ENCODE results near the gene CD40.
A peak's percentile ranks its signal among the peaks of the same experiment; 100 is the strongest.

Gene CD40

DNA sequence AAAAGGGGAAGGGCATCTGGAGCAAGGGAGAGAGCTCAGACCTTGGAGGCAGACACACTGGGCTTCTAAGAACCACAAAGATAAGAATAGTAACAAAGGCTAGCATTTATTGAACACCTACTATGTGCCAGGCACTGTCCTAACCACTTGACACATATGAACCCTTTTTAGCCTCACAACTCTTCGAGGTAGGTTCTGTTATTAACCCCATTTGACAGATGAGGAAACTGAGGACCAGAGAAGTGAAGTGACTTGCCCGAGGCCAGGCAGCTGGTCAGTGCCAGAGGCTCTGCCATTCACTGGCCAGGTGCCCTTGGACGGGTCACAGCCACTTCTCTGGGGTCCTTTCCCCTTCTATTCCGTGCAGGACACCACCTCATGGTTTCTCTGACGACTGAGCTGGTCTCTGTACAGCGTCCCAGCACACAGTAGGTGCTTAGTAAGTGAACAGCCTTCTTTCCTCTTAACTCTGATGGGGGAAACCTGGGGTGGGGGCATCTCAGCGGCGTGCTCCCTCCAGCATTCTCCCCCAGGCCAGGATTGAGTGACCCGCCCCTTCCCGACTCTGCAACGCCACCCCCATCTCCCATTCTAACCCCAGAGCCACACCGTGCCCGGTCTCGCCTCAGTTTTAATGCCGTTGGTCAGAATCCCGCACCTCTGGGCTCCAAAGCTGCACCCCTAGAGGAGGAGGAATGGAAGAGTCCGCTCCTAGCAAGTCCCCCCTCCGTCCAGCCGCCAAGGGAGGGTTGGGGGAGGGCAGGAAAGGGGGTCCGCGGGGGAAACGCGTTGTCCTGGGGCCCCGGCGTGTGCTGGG, 55.7 kb downstream of the CD40 start:
- no peak for TF ChIP-seq CTCF (IDR thresholded peaks at IDR 0.05; ENCODE audit: borderline replicate concordance, control extremely low read depth, extremely low read depth, insufficient read depth, missing control alignments)
- no peak for DNase-seq (ENCODE audit: low spot score)
- in situ Hi-C loops (cut with MboI; ENCODE audit: low sequenced_read_pairs, unreplicated experiment) = no loop called here

- in situ Hi-C loops (cut with MboI; ENCODE audit: low sequenced_read_pairs, unreplicated experiment) = no loop called here
- DNase-seq (ENCODE audit: low spot score) = peak; percentile 93
- peak; percentile 73 for TF ChIP-seq CTCF (IDR thresholded peaks at IDR 0.05; ENCODE audit: borderline replicate concordance, control extremely low read depth, extremely low read depth, insufficient read depth, missing control alignments)
Observed at GRCh38 chr20:46174469-46175126, 56.5 kb downstream of the CD40 start.

DNA sequence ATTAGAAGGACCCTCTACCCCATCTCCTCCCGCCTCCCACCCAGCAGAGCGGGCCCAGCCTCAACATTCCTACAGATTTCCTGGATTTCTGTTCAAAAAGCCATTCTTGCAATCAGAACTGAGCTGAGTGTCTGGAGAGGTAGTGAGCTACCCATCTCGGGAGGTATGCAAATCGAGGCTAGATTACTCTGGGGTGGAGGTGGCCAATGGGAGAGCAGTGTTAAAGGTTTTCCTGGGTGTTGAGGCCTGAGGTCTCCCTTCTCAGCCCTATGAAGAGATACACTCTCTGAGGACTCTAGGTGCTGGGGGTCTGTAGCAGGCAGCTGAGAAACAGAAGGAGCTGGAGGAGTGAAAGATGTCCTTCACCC, 57.0 kb downstream of the CD40 start:
- in situ Hi-C loops (cut with MboI; ENCODE audit: low sequenced_read_pairs, unreplicated experiment) = no loop called here
- no peak for TF ChIP-seq CTCF (IDR thresholded peaks at IDR 0.05; ENCODE audit: borderline replicate concordance, control extremely low read depth, extremely low read depth, insufficient read depth, missing control alignments)
- DNase-seq (ENCODE audit: low spot score) = no peak

GRCh38 chr20:46176739-46177378, 58.7 kb downstream of the CD40 start:
- in situ Hi-C loops (cut with MboI; ENCODE audit: low sequenced_read_pairs, unreplicated experiment) = no loop called here
- no peak for DNase-seq (ENCODE audit: low spot score)
- TF ChIP-seq CTCF (IDR thresholded peaks at IDR 0.05; ENCODE audit: borderline replicate concordance, control extremely low read depth, extremely low read depth, insufficient read depth, missing control alignments) = no peak

DNA sequence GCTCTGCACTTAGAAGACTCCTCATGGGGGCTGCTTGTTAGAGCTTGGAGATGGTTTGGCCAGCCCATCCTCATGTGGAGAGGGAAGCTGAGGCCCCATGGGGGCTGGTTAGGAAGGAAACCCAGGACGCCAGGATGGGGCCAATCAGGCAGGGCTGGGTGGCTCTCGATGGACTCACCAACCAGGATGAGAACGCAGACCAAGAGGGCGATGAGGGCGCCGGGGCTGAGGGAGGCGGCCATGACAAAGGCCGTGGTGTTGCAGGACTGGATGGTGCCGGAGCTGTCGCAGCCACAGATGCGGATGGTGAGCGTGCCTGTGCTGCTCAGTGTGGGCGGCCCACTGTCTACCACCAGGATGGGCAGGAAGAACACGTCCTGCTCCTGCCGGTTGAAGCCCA, 59.7 kb downstream of the CD40 start:
- DNase-seq (ENCODE audit: low spot score) = no peak
- in situ Hi-C loops (cut with MboI; ENCODE audit: low sequenced_read_pairs, unreplicated experiment) = no loop called here
- no peak for TF ChIP-seq CTCF (IDR thresholded peaks at IDR 0.05; ENCODE audit: borderline replicate concordance, control extremely low read depth, extremely low read depth, insufficient read depth, missing control alignments)

DNA sequence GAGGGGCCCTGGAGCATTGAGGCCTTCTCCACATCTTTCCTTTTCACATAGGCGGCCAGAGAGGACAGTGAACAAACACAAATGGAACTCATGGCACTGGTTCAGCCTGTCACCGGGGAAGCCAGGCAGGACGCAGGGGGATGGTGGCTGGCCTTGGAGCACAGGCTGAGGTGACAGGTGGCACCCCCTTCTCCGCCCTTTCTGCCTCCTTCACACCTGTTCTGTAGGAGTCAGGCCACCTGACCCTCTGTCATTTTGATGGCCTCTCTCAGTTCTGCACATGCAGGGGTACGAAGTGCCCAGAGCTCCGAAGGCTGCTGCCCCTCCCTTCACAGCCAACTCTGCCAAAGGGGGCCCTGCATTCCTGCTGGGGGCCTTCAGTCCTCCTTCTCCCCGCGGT, 60.8 kb downstream of the CD40 start:
- no peak for DNase-seq (ENCODE audit: low spot score)
- no peak for TF ChIP-seq CTCF (IDR thresholded peaks at IDR 0.05; ENCODE audit: borderline replicate concordance, control extremely low read depth, extremely low read depth, insufficient read depth, missing control alignments)
- in situ Hi-C loops (cut with MboI; ENCODE audit: low sequenced_read_pairs, unreplicated experiment) = no loop called here

Measured in GM13976 (cell line).